Fibroblast of skin of back (primary cell): ENCODE results near the gene KRTAP10-4. TPM values are rescaled to one million over a fixed set of nuclear protein-coding genes. Genes with fewer than 3 reads are reported as not detected.
"Not testable (repeated sequence)": the region's sequence is repeated elsewhere in the genome, so short reads cannot be mapped to it uniquely, and the experiment has no call there.

Experiments
- DNase-seq: peaks from one replicate; pipeline ENCODE4 v3.0.0-alpha.2; 2013
- polyA plus RNA-seq, 2 experiments: library from polyadenylated mRNA; unstranded; fragments of 120-200 nt; gene quantifications; one replicate each; pipeline ENCODE4 v1.2.1, GENCODE V29; 2013; ENCODE audit not compliant: insufficient read length in 2 of 2

The KRTAP10-4 gene
- not detected for polyA plus RNA-seq (2013, experiment 1 of 2; ENCODE audit: insufficient read length)
- not detected for polyA plus RNA-seq (2013, experiment 2 of 2; ENCODE audit: insufficient read length)

DNA sequence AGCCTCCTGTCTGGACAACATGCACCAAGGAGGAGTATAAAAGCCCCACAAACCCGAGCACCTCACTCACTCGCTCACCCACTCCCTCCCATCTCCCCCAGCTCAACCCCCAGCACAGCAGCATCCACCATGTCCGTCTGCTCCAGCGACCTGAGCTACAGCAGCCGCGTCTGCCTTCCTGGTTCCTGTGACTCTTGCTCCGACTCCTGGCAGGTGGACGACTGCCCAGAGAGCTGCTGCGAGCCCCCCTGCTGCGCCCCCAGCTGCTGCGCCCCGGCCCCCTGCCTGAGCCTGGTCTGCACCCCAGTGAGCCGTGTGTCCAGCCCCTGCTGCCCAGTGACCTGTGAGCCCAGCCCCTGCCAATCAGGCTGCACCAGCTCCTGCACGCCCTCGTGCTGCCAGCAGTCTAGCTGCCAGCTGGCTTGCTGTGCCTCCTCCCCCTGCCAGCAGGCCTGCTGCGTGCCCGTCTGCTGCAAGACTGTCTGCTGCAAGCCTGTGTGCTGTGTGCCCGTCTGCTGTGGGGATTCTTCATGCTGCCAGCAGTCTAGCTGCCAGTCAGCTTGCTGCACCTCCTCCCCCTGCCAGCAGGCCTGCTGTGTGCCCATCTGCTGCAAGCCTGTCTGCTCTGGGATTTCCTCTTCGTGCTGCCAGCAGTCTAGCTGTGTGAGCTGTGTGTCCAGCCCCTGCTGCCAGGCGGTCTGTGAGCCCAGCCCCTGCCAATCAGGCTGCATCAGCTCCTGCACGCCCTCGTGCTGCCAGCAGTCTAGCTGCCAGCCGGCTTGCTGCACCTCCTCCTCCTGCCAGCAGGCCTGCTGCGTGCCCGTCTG, at the start of gene KRTAP10-4:
Gene KRTAP10-4 (plus strand): TSS at position 100 of the 827 bp plus-strand sequence. CDS start 30 bp downstream, at position 130.
- not testable (repeated sequence) for DNase-seq

- DNase-seq, result no peak
Measured at GRCh38 chr21:44524414-44525371, 48.8 kb upstream of the KRTAP10-4 start.

- no peak for DNase-seq
Measured at GRCh38 chr21:44525391-44526095, 48.0 kb upstream of the KRTAP10-4 start.

- no peak for DNase-seq
Measured at GRCh38 chr21:44526096-44526997, 47.2 kb upstream of the KRTAP10-4 start.

DNA sequence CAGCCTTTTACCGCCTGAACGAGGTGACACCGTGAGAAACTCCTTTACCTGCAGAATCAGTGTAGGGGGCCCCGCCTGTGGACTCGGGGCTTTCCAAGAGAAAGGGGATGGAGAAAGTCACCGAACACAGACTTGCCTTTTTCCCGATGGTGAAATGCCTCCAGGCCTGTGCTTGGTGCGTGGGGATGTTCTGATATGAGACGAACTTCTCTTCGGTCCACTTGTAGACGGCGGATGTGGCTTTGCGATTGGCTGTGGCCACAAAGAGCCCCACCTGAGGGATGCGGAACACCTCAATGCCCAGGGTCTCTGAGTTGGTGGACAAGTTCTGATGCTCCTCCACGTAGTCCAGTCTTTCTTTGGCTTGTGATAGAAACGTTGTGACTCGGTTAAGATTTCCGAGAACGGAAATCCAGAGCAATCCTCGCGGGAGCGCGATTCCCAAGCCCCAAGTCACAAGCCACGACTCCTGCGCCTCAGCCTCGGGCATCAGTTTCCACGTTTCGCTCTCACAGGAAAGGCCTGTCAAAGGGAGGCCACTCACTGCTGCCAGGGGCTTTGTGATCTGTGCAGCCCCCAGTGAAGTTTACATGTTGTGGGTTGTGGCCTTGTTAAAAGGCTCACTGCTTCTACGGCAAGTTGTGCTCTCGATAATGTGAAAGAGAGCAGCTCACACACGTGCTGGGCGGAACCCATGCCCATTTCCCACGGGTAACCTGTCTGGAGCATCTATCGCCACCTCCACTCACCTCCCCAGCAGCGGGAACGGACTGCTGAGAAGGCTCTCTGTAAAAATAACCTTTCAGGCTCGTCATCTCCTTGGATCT, 46.2 kb upstream of the KRTAP10-4 start:
- no peak for DNase-seq

- no peak for DNase-seq
Measured at GRCh38 chr21:44527983-44528633, 45.4 kb upstream of the KRTAP10-4 start.

DNA sequence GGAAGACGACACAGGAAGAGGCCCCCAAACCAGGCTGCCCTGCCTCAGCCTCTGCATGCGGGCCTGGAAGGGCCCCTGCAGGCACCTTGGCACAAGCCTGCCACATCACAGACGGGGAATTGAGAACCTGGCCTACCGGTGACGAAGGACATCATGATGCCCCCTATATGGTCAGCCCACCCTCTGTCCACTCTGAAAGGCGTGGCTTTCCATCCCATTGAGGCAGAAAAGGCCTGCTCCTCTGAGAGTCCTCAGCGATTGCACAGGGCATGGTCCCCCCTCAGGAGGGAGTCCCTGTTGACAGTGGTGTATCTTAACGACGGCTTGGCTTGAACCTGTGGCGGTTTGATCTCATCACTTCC, 44.9 kb upstream of the KRTAP10-4 start:
- no peak for DNase-seq

DNA sequence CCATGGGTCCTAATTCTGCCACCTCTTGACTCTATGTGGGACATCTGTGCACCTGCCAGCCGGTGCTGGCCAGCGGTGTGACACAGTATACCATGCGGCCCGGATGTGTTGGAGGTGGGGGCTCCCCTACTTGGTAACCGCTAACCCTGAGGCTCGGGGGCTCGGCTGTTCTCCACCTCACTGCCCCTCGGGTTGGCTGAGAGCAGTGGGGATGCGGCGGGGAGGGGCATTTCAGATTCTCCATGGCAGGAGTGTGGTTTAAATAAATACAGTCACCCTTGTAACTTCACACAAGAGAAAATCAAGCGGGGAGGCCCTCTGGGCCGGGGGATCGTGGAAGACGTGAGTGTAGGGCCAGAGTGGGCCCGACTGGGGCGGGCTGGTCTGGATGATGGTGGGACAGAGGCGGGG, 44.5 kb upstream of the KRTAP10-4 start:
- no peak for DNase-seq

DNA sequence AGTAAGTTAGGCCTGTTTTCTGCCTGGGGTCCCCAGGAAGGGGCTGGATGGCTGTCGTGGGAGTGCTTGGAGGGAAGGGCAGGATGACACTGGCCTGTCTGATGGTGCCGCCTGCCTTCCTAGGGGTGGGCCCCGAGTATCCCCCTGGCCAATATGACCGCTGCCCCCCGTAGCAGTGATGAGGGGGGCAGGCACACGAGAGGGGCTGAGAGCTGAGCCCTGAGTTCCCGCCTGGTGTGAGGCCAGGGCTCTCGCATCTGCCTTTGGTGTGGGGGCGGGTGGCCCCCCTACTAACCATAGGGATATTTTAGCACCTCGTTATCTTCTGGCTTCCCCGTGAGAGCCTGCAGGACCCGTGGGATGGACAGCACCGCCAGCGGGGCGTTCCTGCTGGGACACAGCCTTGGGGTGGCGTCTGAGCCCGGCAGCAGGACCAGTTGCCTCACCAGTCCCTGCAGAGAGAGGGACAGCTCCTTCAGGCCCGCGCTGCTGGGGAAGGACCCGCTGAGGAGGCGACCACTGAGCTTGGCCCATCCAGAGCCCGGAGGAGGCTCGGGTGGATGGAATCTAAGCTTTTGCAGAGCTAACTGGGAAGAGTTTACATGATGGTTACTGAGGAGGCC, 43.9 kb upstream of the KRTAP10-4 start:
- no peak for DNase-seq

DNA sequence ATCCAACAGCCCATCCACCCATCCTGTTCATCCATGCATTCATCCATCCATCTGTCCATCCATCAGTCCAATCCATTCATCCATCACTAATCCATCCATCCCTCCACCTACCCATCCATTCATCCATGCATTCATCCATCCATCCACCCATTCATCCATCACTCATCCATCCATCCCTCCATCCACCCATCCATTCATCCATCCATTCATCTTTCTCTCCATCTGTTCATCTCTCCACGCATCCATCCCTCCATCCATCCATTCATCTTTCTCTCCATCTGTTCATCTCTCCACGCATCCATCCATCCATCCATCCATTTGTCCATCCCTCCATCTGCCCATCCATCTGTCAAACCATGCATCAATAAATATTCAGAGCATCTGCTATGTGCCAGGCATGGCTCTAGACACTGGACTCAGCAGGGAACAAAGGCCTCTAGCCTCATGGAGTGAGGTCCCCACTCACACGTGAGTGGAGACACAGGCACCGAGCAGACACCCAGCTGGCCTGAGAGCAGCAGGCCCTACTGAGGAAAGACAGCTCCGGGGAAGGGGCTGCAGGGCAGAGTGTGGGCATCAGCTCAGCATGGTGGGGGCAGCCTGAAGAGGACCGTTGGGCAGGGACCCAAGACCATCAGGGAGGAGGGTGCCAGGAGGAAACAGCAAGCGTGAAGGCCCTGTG, 43.2 kb upstream of the KRTAP10-4 start:
- no peak for DNase-seq

DNA sequence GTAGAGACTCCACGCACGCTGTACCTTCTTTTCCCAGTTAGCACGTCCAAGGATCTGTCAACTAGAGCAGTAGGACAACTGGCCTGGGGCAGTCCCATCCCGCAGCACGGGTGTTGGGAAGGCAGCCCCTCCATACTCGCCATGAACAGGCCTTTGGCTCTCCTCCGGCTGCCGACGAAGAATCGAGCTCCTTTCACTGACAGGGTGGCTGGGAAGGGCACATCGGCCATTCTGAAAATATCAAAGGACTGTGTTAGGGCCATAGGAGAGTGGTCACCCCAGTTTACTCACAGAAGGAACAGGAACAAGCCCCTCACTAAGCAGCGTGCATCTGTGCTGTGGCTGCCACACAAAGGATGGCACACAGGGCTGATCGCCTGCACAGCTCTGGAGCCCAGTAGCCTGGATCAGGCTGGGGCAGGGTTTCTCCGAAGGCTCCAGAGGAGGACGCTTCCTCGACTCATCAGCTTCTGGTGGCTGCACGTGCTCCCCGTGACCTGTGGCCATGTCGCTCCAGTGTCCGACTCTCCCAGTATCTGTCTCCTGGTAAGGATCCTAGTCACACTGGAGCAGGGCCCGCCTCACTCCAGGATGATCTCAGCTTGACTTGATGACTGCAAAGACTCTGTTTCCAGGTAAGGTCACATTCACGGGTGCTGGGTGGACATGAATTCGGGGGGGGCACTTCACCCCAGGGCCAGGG, 42.5 kb upstream of the KRTAP10-4 start:
- DNase-seq, result no peak

DNA sequence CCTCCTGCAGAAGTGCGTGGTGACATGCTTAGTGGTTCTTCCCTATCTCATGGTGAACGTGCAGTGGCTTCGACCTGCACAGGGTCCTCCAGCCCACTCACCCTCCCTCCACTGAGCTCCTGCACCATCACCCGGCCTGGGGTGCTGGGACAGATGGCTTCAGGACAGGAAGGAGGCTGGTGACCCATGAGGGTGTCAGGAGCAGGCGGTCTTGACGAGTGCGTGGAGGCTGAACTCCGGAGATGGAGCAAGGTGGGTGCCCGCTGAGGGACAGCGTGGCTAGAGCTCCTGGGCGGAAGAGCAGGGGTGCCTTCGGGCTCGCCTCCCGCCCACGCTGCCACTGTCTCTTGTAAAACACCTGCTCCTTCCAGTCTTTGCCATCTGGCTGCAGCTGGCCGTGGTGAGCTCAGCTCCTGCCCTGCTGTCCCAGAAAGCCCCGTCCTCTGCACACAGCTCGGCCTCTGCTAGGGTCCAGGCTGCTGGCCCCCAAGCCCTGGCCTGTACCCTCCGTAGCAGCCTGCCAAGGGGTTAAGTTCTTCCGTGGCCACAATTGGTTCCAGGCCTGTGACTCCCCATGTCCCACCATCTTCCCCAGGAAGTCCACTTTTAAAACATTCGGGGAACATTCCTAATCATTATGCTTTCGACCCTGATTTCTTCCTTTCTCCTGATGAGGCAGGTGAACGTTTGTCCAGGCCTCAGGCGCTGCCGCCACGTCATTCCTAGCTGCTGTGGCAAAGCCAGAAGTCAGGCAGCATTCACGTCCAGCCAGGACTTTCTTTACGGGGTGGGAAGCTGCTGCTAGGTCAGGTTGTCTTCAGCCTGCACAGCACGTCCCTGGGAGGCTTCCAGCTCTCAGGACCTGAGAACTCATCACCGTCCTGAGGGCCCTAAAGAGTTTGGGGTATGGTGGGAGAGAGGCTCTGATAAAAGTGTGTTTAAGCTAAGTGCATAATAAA, 41.6 kb upstream of the KRTAP10-4 start:
- DNase-seq, result no peak

GRCh38 chr21:44532712-44533111, 40.8 kb upstream of the KRTAP10-4 start:
- no peak for DNase-seq

- no peak for DNase-seq
Measured at GRCh38 chr21:44533121-44533890, 40.2 kb upstream of the KRTAP10-4 start.

DNA sequence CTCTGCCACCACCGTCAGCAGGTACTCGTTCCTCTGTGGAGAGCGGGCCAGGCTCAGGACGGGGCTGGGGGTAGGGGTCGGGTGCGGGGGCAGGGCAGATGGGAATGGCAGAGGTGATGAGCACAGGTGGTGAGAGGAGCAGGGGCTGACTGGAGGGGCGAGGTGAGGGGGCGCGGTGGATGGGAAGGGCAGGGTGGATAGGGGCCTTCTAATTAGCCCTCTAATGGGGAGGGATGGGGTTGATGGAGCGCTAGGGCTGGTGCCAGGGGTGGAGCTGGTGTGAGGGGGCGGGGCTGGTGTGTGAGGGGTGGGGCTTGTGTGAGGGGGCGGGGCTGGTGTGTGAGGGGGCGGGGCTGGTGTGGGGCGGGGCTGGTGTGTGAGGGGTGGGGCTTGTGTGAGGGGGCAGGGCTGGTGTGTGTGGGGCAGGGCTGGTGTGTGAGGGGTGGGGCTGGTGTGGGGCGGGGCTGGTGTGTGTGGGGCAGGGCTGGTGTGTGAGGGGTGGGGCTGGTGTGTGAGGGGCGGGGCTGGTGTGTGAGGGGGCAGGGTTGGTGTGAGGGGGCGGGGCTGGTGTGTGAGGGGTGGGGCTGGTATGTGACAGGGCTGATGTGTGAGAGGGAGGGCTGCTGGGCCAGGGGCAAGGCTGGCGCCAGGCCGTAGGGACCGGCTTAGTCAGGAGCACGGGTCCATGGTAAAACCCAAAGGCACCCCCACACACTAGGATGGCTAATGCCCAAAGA, 39.5 kb upstream of the KRTAP10-4 start:
- DNase-seq, result no peak
